ENCODE measurements around the gene MS4A4E.
"Not testable (repeated sequence)": the region's sequence is repeated elsewhere in the genome, so short reads cannot be mapped to it uniquely, and the experiment has no call there.

Gene MS4A4E

DNA sequence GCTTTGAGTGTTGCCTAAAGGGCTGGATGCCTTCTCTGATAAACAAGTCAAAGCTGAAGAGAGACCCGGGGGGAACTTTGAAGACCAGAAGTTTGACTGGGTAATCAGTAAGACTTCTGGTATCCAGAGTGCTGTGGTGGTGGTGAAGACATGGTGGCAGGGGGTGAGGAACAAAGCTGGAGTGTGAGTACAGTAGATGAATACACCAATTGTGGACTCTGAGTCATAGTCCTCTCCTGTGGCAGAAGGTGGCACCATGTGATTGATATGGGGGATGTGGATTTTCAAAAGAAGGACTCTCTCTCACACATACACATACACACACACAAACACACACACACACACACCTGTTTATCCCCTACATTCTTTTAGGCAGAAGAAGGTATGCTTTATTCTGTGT is 72.4 kb downstream of the MS4A4E start:
- DNase-seq, result no peak

DNA sequence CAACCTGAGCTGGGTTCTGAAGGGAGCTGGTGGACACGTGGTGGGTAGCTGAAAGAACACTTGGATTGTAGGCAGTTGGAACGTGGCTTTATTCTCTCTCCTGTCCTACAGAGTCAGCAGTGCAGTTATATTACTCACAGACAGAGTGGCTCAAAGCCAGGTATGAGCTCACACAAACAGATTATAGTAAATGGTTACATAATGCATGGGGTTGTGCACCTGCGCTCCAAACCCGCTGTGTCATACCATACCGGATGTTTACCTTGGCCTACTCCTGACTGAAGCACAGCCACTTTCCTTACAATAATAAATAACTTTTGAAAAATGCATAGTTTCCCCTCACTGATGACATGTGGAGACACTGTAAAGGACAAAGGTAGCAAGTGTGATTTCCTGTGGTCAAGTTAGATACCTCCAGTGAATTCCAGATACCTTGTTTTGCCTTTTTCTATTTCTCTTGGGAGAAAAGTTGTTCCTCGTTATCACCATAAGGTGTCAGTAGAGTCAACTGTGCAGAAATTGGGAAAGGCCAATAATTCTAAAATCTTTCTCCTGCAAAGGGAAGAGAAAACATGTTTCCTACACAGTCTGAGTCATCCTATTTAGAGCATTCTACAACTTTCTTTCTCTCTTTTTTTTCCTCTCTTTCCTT is 73.5 kb downstream of the MS4A4E start:
- no peak for DNase-seq

DNA sequence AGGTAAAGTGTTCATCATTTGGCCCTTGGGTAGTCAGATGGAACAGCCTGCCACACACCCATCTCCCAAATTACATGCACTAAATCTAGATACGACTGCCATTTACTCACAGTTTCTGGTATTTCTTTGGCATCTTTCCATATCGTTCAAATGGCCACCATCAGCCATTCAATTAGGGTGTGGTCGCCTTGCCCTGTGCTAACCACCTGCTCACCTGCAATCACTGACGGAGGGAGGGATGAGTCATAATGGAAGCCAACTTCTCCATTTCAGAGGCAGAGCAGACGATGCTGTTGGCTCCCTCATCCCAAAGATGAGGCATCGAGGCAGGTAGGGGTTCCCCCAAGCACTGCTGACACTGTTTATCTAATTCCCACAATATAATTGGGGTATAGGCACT is 74.6 kb downstream of the MS4A4E start:
- no peak for DNase-seq

DNA sequence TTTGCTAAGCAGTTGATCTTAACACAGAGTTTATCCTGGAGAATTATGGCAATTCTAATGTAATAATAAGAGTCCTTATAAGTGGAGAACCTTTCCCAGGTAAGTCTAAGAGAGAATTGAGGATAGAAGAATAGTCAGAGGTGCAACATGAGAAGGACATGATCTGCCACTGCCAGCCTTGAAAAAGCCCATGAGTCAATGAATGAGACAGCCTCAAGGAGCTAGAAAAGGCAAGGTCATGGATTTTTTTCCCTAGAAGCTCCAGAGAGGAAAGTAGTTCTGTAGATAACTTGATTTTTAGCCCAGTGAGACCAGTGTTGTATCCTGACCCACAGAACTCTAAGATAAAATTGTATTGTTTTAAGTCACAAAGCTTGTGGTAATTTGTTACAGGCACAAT is 77.0 kb downstream of the MS4A4E start:
- DNase-seq, result no peak

DNA sequence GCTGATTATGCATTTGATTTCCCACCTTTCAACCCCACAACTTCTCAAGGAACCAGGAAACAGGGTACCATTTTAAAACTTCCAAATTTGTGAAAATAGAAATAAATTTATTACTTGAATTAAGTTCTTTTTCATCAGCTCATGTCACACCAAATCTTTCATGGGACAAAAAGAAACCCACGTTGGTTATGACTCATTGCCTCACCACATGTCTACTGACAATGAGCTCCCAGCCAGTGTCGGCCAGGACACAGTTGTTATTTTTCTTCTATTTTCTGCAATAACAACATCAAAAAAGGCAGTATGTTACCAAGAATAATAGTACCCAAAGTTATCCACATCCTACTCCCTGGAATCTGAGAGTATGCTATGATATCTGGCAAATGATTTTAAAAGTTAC is 77.4 kb downstream of the MS4A4E start:
- no peak for DNase-seq

DNA sequence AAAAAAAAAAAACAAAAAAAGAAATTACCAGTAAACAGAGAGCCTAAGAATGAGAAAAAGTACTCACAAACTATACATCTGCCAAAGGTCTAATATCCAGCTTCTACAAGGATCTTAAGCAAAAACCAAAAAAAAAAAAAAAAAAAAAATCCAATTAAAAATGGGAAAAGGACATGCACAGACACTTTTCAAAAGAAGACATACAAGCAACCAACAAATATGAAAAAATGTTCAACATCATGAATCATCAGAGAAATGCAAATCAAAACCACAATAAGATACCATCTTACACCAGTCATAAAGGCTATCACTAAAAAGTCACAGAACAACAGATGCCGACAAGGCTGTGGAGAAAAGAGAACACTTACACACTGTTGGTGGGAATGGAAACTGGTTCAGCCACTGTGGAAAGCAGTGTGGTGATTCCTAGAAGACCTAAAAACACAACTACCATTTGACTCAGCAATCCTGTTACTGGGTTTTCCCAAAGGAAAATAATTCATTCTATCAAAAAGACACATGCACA is 78.3 kb downstream of the MS4A4E start:
- no peak for DNase-seq

DNA sequence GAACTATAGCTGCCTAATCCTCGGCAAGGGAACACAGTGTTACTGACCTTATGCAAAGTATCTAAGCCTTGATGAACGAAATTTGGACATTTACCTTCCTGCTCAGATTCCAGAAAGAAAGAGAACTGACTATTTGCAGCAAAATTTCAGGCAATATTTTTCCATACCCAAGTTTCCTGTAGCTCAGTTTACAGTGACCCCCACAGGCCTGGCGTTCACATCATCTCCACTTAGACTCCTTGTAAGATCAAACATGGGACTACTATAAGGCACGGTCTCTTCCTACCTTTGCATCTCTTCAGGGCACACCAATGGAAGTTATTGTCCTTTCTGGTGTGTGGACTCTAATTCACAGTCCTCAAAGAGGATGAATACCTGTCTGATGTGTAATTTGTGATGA is 81.2 kb downstream of the MS4A4E start:
- DNase-seq, result no peak

DNA sequence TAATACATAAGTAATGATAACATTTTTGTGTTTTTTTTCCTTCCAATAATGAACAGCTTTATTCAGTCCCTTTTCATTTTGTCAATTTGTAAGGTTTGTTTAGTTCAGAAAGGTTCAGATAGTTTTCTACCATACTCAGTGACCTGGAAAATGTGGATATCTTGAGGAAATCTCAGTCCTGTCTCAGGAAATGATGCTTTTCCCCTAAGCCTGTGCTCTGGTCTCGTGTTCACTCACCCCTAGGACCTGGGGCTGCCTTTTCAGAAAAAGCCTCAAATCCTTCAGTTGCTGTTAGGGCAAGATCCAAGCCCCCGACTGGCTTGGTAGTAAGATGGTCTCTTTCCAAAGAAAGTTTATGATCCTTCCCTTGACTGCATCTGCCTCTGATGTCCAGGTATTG is 81.8 kb downstream of the MS4A4E start:
- no peak for DNase-seq

DNA sequence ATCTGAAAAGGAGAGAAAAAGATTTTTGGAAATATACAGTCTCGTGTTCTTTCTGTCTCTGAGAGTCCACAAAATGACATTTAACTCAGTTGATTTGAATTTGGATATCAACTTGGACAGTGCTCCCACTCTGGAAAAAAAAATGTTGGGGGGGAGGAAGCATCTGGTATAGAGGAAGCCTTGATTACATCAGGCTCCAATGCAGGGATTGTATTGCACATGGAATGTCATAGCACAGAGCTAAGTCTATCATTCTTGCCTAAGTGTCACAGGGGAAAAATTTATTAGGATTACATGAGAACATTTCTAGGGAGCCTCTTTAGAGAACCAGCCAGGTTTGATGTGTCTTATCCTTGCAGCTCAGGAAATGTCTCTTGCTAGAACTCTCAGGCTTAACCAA is 83.1 kb downstream of the MS4A4E start:
- no peak for DNase-seq

DNA sequence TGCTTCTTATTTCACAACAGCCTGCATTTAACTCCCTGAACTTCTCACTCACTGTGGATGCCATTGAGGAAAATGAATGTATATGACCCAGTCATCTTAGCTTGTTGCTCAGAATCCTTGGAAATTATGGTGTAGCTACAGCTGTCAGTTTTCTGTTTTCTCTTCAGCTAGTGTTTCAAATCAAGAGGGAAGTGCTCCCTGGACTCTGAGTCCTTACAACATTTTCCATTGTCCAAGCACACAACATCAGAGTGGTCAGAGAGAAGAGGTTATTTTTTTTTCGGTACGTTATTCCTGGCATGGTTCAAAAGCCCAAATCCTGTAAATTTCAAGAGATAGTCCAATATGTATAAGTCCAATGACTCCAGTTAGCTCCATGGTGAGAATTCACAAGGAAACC is 83.7 kb downstream of the MS4A4E start:
- no peak for DNase-seq

DNA sequence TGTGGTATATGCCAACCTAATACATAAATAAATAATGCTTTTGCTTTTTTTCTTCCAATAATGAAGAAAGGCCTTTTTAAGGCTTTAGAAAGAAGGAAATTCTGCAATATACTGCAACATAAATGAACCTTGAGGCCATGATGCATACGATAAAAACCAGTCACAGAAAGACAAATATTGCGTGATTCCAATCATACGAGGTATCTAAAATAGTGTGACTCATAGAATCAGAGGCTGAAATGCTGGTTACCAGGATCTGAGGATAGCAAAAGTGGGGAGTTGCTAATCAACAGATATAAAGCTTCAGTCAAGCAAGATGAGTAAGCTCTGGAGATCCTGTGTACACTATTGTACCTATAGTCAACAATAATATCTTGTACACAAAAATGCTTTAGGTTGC is 84.3 kb downstream of the MS4A4E start:
- no peak for DNase-seq

DNA sequence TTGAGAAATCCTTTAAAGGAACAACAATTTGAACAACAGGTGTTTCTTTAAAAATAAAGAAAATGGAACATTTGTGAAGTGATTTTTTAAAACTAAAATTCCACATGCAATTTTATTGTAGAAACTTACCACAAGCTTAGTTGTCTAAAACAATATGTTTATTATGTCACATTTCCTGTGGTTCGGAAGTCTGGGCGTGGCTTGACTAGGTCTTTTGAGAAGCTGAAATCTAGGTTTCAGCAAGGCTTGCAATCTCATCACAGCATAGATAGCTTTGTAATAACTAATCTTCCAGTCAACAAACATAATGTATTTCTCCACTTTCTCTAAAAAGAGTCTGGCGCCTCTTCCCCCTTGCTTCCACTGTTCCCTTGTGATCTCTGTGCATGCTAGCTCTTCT is 87.0 kb downstream of the MS4A4E start:
- no peak for DNase-seq

DNA sequence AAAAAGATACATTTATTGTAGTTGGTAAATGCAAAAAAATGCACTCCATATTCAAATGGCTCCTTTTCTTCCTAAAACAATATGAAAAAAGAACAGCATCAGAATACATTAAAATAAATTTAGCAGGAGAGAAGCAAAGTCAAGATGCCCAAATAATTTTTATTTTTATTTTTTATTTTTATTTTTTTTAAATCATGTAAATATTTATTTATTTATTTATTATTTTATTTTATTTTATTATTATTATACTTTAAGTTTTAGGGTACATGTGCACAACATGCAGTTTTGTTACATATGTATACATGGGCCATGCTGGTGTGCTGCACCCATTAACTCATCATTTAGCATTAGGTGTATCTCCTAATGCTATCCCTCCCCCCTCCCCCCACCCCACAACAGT is 90.2 kb downstream of the MS4A4E start:
- not testable (repeated sequence) for DNase-seq

DNA sequence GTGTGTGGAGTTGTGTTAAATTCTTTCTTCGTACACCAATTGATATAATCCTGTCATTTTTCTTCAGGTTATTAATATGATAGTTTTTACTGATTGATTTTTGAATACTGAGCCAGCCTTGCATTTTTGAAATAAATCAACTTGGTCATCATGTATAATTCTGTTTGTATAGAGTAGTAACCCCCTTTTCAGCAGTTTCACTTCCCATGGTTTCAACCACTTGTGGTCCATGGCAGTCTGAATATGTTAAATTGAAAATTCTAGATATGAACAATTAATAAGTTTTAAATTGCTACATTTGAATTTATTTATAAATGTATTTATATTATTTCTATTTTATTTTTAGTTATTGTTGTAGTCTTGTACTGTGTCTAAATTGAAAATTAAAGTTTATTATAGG is 92.7 kb downstream of the MS4A4E start:
- no peak for DNase-seq
